HepG2 (cell line): Measurements from ENCODE around the gene MRPL27. TPM values are rescaled to one million over a fixed set of nuclear protein-coding genes. Genes with fewer than 3 reads are reported as not detected.

Experiments used
- EED ChIP-seq: sonication (generic); formaldehyde crosslinking; IDR thresholded peaks from 2 replicates; pipeline ENCODE4 v1.5.0; 2020; ENCODE audit warnings: mild to moderate bottlenecking, missing genetic modification reagents
- GFI1 ChIP-seq: sonication (generic); formaldehyde crosslinking; IDR thresholded peaks from 2 replicates; pipeline ENCODE4 v1.5.0; 2020; ENCODE audit warnings: missing genetic modification reagents, mild to moderate bottlenecking, borderline replicate concordance
- HDAC1 ChIP-seq: sonication (generic); formaldehyde crosslinking; IDR thresholded peaks from 2 replicates; pipeline ENCODE4 v1.5.1; 2020; ENCODE audit warnings: mild to moderate bottlenecking, missing genetic modification reagents
- HOXA7 ChIP-seq: sonication (generic); formaldehyde crosslinking; IDR thresholded peaks from 2 replicates; pipeline ENCODE4 v1.8.1; 2022; ENCODE audit warnings: mild to moderate bottlenecking, missing genetic modification reagents, moderate library complexity
- MZF1 ChIP-seq: sonication (generic); formaldehyde crosslinking; IDR thresholded peaks from 2 replicates; pipeline ENCODE4 v1.8.1; 2023; ENCODE audit warnings: mild to moderate bottlenecking, missing genetic modification reagents, borderline replicate concordance
- POLR2AphosphoS5 ChIP-seq: IDR thresholded peaks from 2 replicates; pipeline ENCODE4 v1.6.1; 2012; ENCODE audit warnings: low read depth, low read length
- RFX5 ChIP-seq: IDR thresholded peaks from 2 replicates; pipeline ENCODE4 v1.6.1; 2011; ENCODE audit warnings: low read depth, low read length, improper control_type of control experiment
- XRCC5 ChIP-seq: fragments of 200-400 bp; formaldehyde crosslinking; optimal IDR thresholded peaks from 2 replicates; pipeline ENCODE3; 2017; ENCODE audit warnings: mild to moderate bottlenecking, low read length
- ZNF10 ChIP-seq: sonication (generic); formaldehyde crosslinking; IDR thresholded peaks from 2 replicates; pipeline ENCODE4 v1.4.0; 2020; ENCODE audit warnings: mild to moderate bottlenecking, low read depth, missing genetic modification reagents, borderline replicate concordance
- ZNF569 ChIP-seq: sonication (generic); formaldehyde crosslinking; IDR thresholded peaks from 2 replicates; pipeline ENCODE4 v1.5.0; 2020; ENCODE audit warnings: mild to moderate bottlenecking, missing genetic modification reagents, moderate library complexity, borderline replicate concordance
- ZNF713 ChIP-seq: sonication (generic); formaldehyde crosslinking; IDR thresholded peaks from 2 replicates; pipeline ENCODE4 v1.4.0; 2020; ENCODE audit warnings: mild to moderate bottlenecking, missing genetic modification reagents
- ZNF737 ChIP-seq: sonication (generic); formaldehyde crosslinking; IDR thresholded peaks from 2 replicates; pipeline ENCODE4 v1.5.0; 2020; ENCODE audit warnings: missing genetic modification reagents, mild to moderate bottlenecking, borderline replicate concordance
- polyA plus RNA-seq, 8 experiments: library from polyadenylated mRNA; depleted of rRNA in 3 of 8; stranded (reverse) in 7 of 8; unstranded in 1 of 8; fragments of >200 nt; fragmentation: Illumina TruSeq in 4 of 8; extraction: Trizol in 4 of 8; gene quantifications; 2 replicates each; pipeline versions ENCODE4 v1.2.1 to v1.2.3, GENCODE V29; 2011 to 2016; ENCODE audit warnings: low read depth in 4 of 8, missing spikeins in 1 of 8, mixed read lengths in 1 of 8; ENCODE audit not compliant: insufficient read depth in 1 of 8
- total RNA-seq, 5 experiments: library from RNA; depleted of rRNA; stranded (reverse); fragments of >200 nt; fragmentation: Illumina TruSeq; extraction: Trizol; gene quantifications; 2 replicates each; pipeline ENCODE4 v1.2.3, GENCODE V29; 2016; ENCODE audit warnings: low read depth in 1 of 5
- TF ChIP-seq, protein P1 (sequence below): sonication (generic); formaldehyde crosslinking; IDR thresholded peaks from 2 replicates; pipeline ENCODE4 v1.4.0; 2020; ENCODE audit warnings: mild to moderate bottlenecking, missing genetic modification reagents
- TF ChIP-seq, protein P2 (sequence below): sonication (generic); formaldehyde crosslinking; conservative IDR thresholded peaks from 2 replicates; pipeline ENCODE4 v1.4.0; 2020; ENCODE audit warnings: missing genetic modification reagents
- TF ChIP-seq, protein P3 (sequence below): sonication (generic); formaldehyde crosslinking; conservative IDR thresholded peaks from 2 replicates; pipeline ENCODE4 v1.4.0; 2020; ENCODE audit warnings: missing genetic modification reagents
- TF ChIP-seq, protein P4 (sequence below): sonication (generic); formaldehyde crosslinking; IDR thresholded peaks from 2 replicates; pipeline ENCODE4 v1.8.1; 2023; ENCODE audit warnings: mild to moderate bottlenecking, missing genetic modification reagents
- TF ChIP-seq, protein P5 (sequence below): sonication (generic); formaldehyde crosslinking; conservative IDR thresholded peaks from 2 replicates; pipeline ENCODE4 v1.8.0; 2022; ENCODE audit warnings: low read depth, missing genetic modification reagents

MRPL27 gene
- total and polyA plus RNA-seq, 2 of the 13 experiments (the other 11 are each of a cell fraction or from before 2014, with no cell fraction given) = 137 to 217 TPM

DNA sequence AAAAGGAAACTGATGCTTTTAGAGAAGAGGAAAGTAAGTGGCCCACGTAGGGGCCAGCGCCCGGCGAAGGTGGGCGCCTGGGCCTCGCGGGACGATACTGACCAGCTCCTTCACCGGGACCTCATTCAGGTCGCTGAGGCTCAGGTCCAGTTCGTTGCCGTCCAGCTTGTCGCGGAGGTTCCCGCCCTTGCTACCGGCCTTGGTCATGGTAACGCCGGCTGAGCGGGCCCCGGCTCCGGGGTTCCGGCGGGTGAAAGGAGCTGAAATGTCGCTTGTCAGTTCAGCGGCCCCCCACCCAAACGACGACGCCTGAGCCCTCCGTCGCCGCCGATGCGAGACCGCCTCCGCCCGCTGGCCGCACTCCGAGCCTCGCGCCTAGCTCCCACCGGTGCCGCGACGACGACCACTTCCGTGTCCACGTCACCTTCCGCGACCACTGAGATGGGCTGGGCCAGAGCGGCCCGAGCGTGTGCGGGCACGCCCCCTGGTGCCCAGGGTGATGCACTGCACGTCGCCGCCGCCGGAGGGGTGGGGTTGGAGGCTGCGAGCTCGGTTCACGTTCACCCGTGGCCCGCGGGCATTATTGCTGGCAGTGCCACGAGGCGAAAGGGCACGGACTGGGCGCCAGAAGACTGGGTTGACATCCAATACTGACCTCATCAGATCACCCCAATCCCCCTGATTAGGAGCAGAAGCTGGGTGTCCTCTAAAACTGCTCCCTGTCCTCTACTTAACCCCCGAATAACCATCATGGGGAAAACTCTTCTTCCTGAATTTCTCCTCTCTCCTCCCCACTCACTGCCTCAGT is 24.3 kb upstream of the MRPL27 start, which contains the start of gene LRRC59 (continued):
- TF ChIP-seq ZNF737 (peak; percentile 74; the same call in 1 of the 2 replicates), ZNF713 (CRISPR knock-in tag) (peak; percentile 87; the same call in 1 of the 2 replicates), GFI1 (CRISPR knock-in tag) (peak; percentile 82; the same call in 1 of the 2 replicates), POLR2AphosphoS5 (peak; percentile 96), HDAC1 (CRISPR knock-in tag) (peak; percentile 100), EED (CRISPR knock-in tag) (peak; percentile 96), HOXA7 (0 out of 2 replicates have a peak, but pooled peaks have one; percentile 53), ZNF10 (peak; percentile 79; the same call in 1 of the 2 replicates), XRCC5 (peak; percentile 100), RFX5 (no peak; the same call in 1 of the 2 replicates), ZNF569 (CRISPR knock-in tag) (0 out of 2 replicates have a peak, but pooled peaks have one; percentile 93), MZF1 (CRISPR knock-in tag) (0 out of 2 replicates have a peak, but pooled peaks have one; percentile 45)
- TF ChIP-seq, protein P1, sequence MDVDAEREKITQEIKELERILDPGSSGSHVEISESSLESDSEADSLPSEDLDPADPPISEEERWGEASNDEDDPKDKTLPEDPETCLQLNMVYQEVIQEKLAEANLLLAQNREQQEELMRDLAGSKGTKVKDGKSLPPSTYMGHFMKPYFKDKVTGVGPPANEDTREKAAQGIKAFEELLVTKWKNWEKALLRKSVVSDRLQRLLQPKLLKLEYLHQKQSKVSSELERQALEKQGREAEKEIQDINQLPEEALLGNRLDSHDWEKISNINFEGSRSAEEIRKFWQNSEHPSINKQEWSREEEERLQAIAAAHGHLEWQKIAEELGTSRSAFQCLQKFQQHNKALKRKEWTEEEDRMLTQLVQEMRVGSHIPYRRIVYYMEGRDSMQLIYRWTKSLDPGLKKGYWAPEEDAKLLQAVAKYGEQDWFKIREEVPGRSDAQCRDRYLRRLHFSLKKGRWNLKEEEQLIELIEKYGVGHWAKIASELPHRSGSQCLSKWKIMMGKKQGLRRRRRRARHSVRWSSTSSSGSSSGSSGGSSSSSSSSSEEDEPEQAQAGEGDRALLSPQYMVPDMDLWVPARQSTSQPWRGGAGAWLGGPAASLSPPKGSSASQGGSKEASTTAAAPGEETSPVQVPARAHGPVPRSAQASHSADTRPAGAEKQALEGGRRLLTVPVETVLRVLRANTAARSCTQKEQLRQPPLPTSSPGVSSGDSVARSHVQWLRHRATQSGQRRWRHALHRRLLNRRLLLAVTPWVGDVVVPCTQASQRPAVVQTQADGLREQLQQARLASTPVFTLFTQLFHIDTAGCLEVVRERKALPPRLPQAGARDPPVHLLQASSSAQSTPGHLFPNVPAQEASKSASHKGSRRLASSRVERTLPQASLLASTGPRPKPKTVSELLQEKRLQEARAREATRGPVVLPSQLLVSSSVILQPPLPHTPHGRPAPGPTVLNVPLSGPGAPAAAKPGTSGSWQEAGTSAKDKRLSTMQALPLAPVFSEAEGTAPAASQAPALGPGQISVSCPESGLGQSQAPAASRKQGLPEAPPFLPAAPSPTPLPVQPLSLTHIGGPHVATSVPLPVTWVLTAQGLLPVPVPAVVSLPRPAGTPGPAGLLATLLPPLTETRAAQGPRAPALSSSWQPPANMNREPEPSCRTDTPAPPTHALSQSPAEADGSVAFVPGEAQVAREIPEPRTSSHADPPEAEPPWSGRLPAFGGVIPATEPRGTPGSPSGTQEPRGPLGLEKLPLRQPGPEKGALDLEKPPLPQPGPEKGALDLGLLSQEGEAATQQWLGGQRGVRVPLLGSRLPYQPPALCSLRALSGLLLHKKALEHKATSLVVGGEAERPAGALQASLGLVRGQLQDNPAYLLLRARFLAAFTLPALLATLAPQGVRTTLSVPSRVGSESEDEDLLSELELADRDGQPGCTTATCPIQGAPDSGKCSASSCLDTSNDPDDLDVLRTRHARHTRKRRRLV (CRISPR knock-in tag) = peak; percentile 46; the same call in 1 of the 2 replicates
- TF ChIP-seq, protein P2, sequence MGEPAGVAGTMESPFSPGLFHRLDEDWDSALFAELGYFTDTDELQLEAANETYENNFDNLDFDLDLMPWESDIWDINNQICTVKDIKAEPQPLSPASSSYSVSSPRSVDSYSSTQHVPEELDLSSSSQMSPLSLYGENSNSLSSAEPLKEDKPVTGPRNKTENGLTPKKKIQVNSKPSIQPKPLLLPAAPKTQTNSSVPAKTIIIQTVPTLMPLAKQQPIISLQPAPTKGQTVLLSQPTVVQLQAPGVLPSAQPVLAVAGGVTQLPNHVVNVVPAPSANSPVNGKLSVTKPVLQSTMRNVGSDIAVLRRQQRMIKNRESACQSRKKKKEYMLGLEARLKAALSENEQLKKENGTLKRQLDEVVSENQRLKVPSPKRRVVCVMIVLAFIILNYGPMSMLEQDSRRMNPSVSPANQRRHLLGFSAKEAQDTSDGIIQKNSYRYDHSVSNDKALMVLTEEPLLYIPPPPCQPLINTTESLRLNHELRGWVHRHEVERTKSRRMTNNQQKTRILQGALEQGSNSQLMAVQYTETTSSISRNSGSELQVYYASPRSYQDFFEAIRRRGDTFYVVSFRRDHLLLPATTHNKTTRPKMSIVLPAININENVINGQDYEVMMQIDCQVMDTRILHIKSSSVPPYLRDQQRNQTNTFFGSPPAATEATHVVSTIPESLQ (CRISPR knock-in tag) = 0 out of 2 replicates have a peak, but pooled peaks have one; percentile 30
- TF ChIP-seq, protein P3, sequence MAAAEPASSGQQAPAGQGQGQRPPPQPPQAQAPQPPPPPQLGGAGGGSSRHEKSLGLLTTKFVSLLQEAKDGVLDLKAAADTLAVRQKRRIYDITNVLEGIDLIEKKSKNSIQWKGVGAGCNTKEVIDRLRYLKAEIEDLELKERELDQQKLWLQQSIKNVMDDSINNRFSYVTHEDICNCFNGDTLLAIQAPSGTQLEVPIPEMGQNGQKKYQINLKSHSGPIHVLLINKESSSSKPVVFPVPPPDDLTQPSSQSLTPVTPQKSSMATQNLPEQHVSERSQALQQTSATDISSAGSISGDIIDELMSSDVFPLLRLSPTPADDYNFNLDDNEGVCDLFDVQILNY = peak; percentile 89
- TF ChIP-seq, protein P4, sequence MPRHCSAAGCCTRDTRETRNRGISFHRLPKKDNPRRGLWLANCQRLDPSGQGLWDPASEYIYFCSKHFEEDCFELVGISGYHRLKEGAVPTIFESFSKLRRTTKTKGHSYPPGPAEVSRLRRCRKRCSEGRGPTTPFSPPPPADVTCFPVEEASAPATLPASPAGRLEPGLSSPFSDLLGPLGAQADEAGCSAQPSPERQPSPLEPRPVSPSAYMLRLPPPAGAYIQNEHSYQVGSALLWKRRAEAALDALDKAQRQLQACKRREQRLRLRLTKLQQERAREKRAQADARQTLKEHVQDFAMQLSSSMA (CRISPR knock-in tag) = no peak
- TF ChIP-seq, protein P5, sequence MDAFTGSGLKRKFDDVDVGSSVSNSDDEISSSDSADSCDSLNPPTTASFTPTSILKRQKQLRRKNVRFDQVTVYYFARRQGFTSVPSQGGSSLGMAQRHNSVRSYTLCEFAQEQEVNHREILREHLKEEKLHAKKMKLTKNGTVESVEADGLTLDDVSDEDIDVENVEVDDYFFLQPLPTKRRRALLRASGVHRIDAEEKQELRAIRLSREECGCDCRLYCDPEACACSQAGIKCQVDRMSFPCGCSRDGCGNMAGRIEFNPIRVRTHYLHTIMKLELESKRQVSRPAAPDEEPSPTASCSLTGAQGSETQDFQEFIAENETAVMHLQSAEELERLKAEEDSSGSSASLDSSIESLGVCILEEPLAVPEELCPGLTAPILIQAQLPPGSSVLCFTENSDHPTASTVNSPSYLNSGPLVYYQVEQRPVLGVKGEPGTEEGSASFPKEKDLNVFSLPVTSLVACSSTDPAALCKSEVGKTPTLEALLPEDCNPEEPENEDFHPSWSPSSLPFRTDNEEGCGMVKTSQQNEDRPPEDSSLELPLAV = peak; percentile 96
